ENCODE measurements around the gene KCNG2. TPM values are rescaled to one million over a fixed set of nuclear protein-coding genes. Genes with fewer than 3 reads are reported as not detected.
"Not testable (repeated sequence)": the region's sequence is repeated elsewhere in the genome, so short reads cannot be mapped to it uniquely, and the experiment has no call there.

The KCNG2 gene
- total RNA-seq, 3 donors from 2014 or later (not counting 1 experiment from before 2014, with no cell fraction given), result not detected

- Histone ChIP-seq H3K27me3 (ENCODE audit: control insufficient read depth, insufficient read depth, low read length) (no peaks in the 10 kb centered on the region), H3K27ac (ENCODE audit: low read length) (no peak overlapping the region), H3K4me3 (ENCODE audit: low read length) (no peak overlapping the region), H3K9me3 (ENCODE audit: control insufficient read depth, insufficient read depth, low read length) (no peaks in the 10 kb centered on the region), H3K36me3 (ENCODE audit: control insufficient read depth, insufficient read depth, low read length) (no peaks in the 10 kb centered on the region), H3K4me1 (ENCODE audit: control insufficient read depth, insufficient read depth, low read length) (no peaks in the 10 kb centered on the region)
- DNase-seq (no peak), ATAC-seq (no peak)
- Mint-ChIP-seq H3K4me1 (no peaks in the 10 kb centered on the region), H3K36me3 (no peaks in the 10 kb centered on the region), H3K4me3 (no peak overlapping the region), H3K9me3 (no peaks in the 10 kb centered on the region), H3K27me3 (ENCODE audit: low read depth in 2 of 2) (no peaks in the 10 kb centered on the region), H3K27ac (no peak overlapping the region)
- intact Hi-C loops (cut with micrococcal nuclease), result no loop called here
- TF ChIP-seq, protein P1, sequence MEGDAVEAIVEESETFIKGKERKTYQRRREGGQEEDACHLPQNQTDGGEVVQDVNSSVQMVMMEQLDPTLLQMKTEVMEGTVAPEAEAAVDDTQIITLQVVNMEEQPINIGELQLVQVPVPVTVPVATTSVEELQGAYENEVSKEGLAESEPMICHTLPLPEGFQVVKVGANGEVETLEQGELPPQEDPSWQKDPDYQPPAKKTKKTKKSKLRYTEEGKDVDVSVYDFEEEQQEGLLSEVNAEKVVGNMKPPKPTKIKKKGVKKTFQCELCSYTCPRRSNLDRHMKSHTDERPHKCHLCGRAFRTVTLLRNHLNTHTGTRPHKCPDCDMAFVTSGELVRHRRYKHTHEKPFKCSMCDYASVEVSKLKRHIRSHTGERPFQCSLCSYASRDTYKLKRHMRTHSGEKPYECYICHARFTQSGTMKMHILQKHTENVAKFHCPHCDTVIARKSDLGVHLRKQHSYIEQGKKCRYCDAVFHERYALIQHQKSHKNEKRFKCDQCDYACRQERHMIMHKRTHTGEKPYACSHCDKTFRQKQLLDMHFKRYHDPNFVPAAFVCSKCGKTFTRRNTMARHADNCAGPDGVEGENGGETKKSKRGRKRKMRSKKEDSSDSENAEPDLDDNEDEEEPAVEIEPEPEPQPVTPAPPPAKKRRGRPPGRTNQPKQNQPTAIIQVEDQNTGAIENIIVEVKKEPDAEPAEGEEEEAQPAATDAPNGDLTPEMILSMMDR (IDR thresholded peaks at IDR 0.05), result no peak
- 92% methylated on average over 16 of the region's 16 CpGs for WGBS (ENCODE audit: insufficient coverage)
These were observed 78.8 kb downstream of the KCNG2 start for GRCh38 chr18:79876497-79876896.

- intact Hi-C loops (cut with micrococcal nuclease), result no loop called here
These were observed 79.7 kb downstream of the KCNG2 start for GRCh38 chr18:79877163-79878091.

DNA sequence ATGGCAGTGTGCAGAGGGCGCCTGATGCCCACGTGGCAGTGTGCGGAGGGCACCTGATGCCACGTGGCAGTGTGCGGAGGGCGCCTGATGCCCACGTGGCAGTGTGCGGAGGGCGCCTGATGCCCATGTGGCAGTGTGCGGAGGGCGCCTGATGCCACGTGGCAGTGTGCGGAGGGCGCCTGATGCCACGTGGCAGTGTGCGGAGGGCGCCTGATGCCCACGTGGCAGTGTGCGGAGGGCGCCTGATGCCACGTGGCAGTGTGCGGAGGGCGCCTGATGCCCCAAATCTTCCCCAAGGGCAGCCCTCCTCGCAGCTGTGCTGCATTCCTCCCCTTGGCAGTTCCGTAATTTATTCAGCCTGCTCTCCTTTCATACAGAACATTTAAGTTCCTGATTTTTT, 80.5 kb downstream of the KCNG2 start:
- ATAC-seq; intact Hi-C loops (cut with micrococcal nuclease); H3K27ac ChIP-seq (ENCODE audit: low read length); H3K27me3 Mint-ChIP-seq (ENCODE audit: low read depth in 2 of 2); DNase-seq; H3K36me3 Mint-ChIP-seq; H3K9me3 ChIP-seq (ENCODE audit: control insufficient read depth, insufficient read depth, low read length); H3K9me3 Mint-ChIP-seq; H3K4me1 Mint-ChIP-seq; H3K36me3 ChIP-seq (ENCODE audit: control insufficient read depth, insufficient read depth, low read length); H3K4me3 ChIP-seq (ENCODE audit: low read length); H3K4me3 Mint-ChIP-seq; H3K27ac Mint-ChIP-seq; H3K4me1 ChIP-seq (ENCODE audit: control insufficient read depth, insufficient read depth, low read length); H3K27me3 ChIP-seq (ENCODE audit: control insufficient read depth, insufficient read depth, low read length): not testable (repeated sequence)
- 94% methylated on average over 24 of the region's 25 CpGs for WGBS (ENCODE audit: insufficient coverage)

More at GRCh38 chr18:79877163-79878091, 79.7 kb downstream of the KCNG2 start:
- no peaks in the 10 kb centered on the region for H3K27me3 ChIP-seq (ENCODE audit: control insufficient read depth, insufficient read depth, low read length)
- TF ChIP-seq, protein P1 (IDR thresholded peaks at IDR 0.05), result no peak
- H3K4me1 Mint-ChIP-seq, result no peaks in the 10 kb centered on the region
- H3K9me3 Mint-ChIP-seq, result no peaks in the 10 kb centered on the region
- 77% methylated on average over 38 of the region's 38 CpGs for WGBS (ENCODE audit: insufficient coverage)
- no peaks in the 10 kb centered on the region for H3K36me3 Mint-ChIP-seq
- H3K27me3 Mint-ChIP-seq (ENCODE audit: low read depth in 2 of 2), result no peaks in the 10 kb centered on the region
- H3K27ac ChIP-seq (ENCODE audit: low read length), result no peak overlapping the region
- no peak for DNase-seq
- no peaks in the 10 kb centered on the region for H3K4me1 ChIP-seq (ENCODE audit: control insufficient read depth, insufficient read depth, low read length)
- no peak for ATAC-seq
- H3K36me3 ChIP-seq (ENCODE audit: control insufficient read depth, insufficient read depth, low read length), result no peaks in the 10 kb centered on the region
- H3K4me3 ChIP-seq (ENCODE audit: low read length), result no peak overlapping the region
- no peaks in the 10 kb centered on the region for H3K9me3 ChIP-seq (ENCODE audit: control insufficient read depth, insufficient read depth, low read length)
- no peak overlapping the region for H3K27ac Mint-ChIP-seq
- H3K4me3 Mint-ChIP-seq, result no peak overlapping the region

DNA sequence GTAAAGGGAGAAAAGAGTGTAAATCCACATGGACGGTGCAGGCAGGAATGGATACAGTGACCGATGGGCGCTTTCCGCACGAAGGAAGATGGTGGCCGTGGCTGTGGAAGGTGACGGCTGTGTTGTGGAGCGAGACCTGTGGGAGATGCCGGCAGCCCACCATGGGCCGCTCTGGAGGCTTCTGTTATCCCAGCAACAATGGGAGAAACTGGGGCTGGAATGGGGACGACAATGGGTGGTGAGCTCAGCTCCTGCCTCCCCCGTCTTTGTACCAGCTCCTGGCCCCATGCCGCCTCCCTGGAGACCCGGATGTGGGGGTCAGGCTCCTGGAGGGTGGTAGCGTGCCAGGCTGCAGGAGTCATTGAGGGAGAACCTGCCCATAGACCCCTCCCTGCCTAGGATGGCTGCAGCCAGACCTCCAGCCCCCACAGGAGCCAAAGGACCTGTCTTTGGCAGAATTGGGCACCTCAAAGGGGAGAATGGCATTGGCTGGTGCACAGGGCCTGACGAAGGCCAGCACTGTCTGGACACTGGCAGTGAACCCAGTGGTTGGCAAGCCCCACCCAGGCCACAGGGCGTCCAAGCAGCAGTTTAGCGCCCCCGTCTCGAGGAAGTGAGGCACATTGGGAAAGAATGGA, 81.1 kb downstream of the KCNG2 start:
- H3K9me3 Mint-ChIP-seq, result no peaks in the 10 kb centered on the region
- no peak for DNase-seq
- no peaks in the 10 kb centered on the region for H3K36me3 ChIP-seq (ENCODE audit: control insufficient read depth, insufficient read depth, low read length)
- no peak overlapping the region for H3K27ac ChIP-seq (ENCODE audit: low read length)
- TF ChIP-seq, protein P1 (IDR thresholded peaks at IDR 0.05), result no peak
- no peaks in the 10 kb centered on the region for H3K9me3 ChIP-seq (ENCODE audit: control insufficient read depth, insufficient read depth, low read length)
- no peaks in the 10 kb centered on the region for H3K4me1 ChIP-seq (ENCODE audit: control insufficient read depth, insufficient read depth, low read length)
- no peaks in the 10 kb centered on the region for H3K27me3 ChIP-seq (ENCODE audit: control insufficient read depth, insufficient read depth, low read length)
- no peaks in the 10 kb centered on the region for H3K36me3 Mint-ChIP-seq
- no peak overlapping the region for H3K4me3 ChIP-seq (ENCODE audit: low read length)
- no peak for ATAC-seq
- H3K4me1 Mint-ChIP-seq, result no peaks in the 10 kb centered on the region
- no peak overlapping the region for H3K27ac Mint-ChIP-seq
- intact Hi-C loops (cut with micrococcal nuclease), result no loop called here
- 88% methylated on average over 20 of the region's 20 CpGs for WGBS (ENCODE audit: insufficient coverage)
- no peaks in the 10 kb centered on the region for H3K27me3 Mint-ChIP-seq (ENCODE audit: low read depth in 2 of 2)
- H3K4me3 Mint-ChIP-seq, result no peak overlapping the region

Data from natural killer cell (primary cell).